Measurements from ENCODE around the gene VWA8.
"Not testable (repeated sequence)": the region's sequence is repeated elsewhere in the genome, so short reads cannot be mapped to it uniquely, and the experiment has no call there.

VWA8 gene

GRCh38 chr13:41859565-41859964, 101.3 kb downstream of the VWA8 start:
- in situ Hi-C loops (cut with MboI; ENCODE audit: low sequenced_read_pairs) = no loop called here

- in situ Hi-C loops (cut with MboI; ENCODE audit: low sequenced_read_pairs) = no loop called here
Observed at GRCh38 chr13:41858780-41859179, 102.1 kb downstream of the VWA8 start.

- in situ Hi-C loops (cut with MboI; ENCODE audit: low sequenced_read_pairs) = no loop called here
Observed at GRCh38 chr13:41854758-41855157, 106.2 kb downstream of the VWA8 start.

- in situ Hi-C loops (cut with MboI; ENCODE audit: low sequenced_read_pairs) = no loop called here
Observed at GRCh38 chr13:41851351-41851750, 109.6 kb downstream of the VWA8 start.

GRCh38 chr13:41848435-41849255, 112.3 kb downstream of the VWA8 start:
- in situ Hi-C loops (cut with MboI; ENCODE audit: low sequenced_read_pairs) = no loop called here

- in situ Hi-C loops (cut with MboI; ENCODE audit: low sequenced_read_pairs) = no loop called here
Observed at GRCh38 chr13:41847216-41847615, 113.7 kb downstream of the VWA8 start.

- in situ Hi-C loops (cut with MboI; ENCODE audit: low sequenced_read_pairs) = no loop called here
Observed at GRCh38 chr13:41842036-41842620, 118.8 kb downstream of the VWA8 start.

- in situ Hi-C loops (cut with MboI; ENCODE audit: low sequenced_read_pairs) = no loop called here
Observed at GRCh38 chr13:41837629-41838028, 123.3 kb downstream of the VWA8 start.

GRCh38 chr13:41835871-41836270, 125.0 kb downstream of the VWA8 start:
- in situ Hi-C loops (cut with MboI; ENCODE audit: low sequenced_read_pairs) = no loop called here

- in situ Hi-C loops (cut with MboI; ENCODE audit: low sequenced_read_pairs) = not testable (repeated sequence)
Observed at GRCh38 chr13:41834697-41835096, 126.2 kb downstream of the VWA8 start.

GRCh38 chr13:41833831-41834230, 127.1 kb downstream of the VWA8 start:
- in situ Hi-C loops (cut with MboI; ENCODE audit: low sequenced_read_pairs) = no loop called here

GRCh38 chr13:41833201-41833600, 127.7 kb downstream of the VWA8 start:
- in situ Hi-C loops (cut with MboI; ENCODE audit: low sequenced_read_pairs) = no loop called here

- in situ Hi-C loops (cut with MboI; ENCODE audit: low sequenced_read_pairs) = no loop called here
Observed at GRCh38 chr13:41827507-41828213, 133.2 kb downstream of the VWA8 start.

- in situ Hi-C loops (cut with MboI; ENCODE audit: low sequenced_read_pairs) = no loop called here
Observed at GRCh38 chr13:41825691-41826090, 135.2 kb downstream of the VWA8 start.

GRCh38 chr13:41823476-41823875, 137.4 kb downstream of the VWA8 start:
- in situ Hi-C loops (cut with MboI; ENCODE audit: low sequenced_read_pairs) = no loop called here

GRCh38 chr13:41822560-41822959, 138.3 kb downstream of the VWA8 start:
- in situ Hi-C loops (cut with MboI; ENCODE audit: low sequenced_read_pairs) = no loop called here

- in situ Hi-C loops (cut with MboI; ENCODE audit: low sequenced_read_pairs) = no loop called here
Observed at GRCh38 chr13:41821238-41821594, 139.7 kb downstream of the VWA8 start.

- in situ Hi-C loops (cut with MboI; ENCODE audit: low sequenced_read_pairs) = no loop called here
Observed at GRCh38 chr13:41820581-41821237, 140.2 kb downstream of the VWA8 start.

GRCh38 chr13:41816057-41816456, 144.9 kb downstream of the VWA8 start:
- in situ Hi-C loops (cut with MboI; ENCODE audit: low sequenced_read_pairs) = no loop called here

GRCh38 chr13:41813426-41813825, 147.5 kb downstream of the VWA8 start:
- in situ Hi-C loops (cut with MboI; ENCODE audit: low sequenced_read_pairs) = no loop called here

GRCh38 chr13:41812851-41813250, 148.1 kb downstream of the VWA8 start:
- in situ Hi-C loops (cut with MboI; ENCODE audit: low sequenced_read_pairs) = no loop called here
